HepG2 (cell line): ENCODE results near the gene PATL2. TPM values are rescaled to one million over a fixed set of nuclear protein-coding genes. Genes with fewer than 3 reads are reported as not detected.

ENCODE experiments used
- AKNA ChIP-seq: sonication (generic); formaldehyde crosslinking; IDR thresholded peaks from 2 replicates; pipeline ENCODE4 v1.4.0; 2020; ENCODE audit warnings: missing genetic modification reagents, borderline replicate concordance
- BCL3 ChIP-seq: sonication (generic); formaldehyde crosslinking; IDR thresholded peaks from 2 replicates; pipeline ENCODE4 v1.5.1; 2020; ENCODE audit warnings: mild to moderate bottlenecking, missing genetic modification reagents, moderate library complexity
- CBX5 ChIP-seq: sonication (generic); formaldehyde crosslinking; IDR thresholded peaks from 2 replicates; pipeline ENCODE4 v1.4.0; 2020; ENCODE audit warnings: missing genetic modification reagents, borderline replicate concordance
- GABPA ChIP-seq, 2 experiments: IDR thresholded peaks; 2 replicates each; pipeline ENCODE4 v1.6.1; 2011 to 2016; ENCODE audit warnings: low read depth in 2 of 2, low read length in 1 of 2, missing biosample characterization in 1 of 2, missing genetic modification characterization in 1 of 2
- HOXA7 ChIP-seq: sonication (generic); formaldehyde crosslinking; IDR thresholded peaks from 2 replicates; pipeline ENCODE4 v1.8.1; 2022; ENCODE audit warnings: mild to moderate bottlenecking, missing genetic modification reagents, moderate library complexity
- NFE2L1 ChIP-seq: sonication (generic); formaldehyde crosslinking; IDR thresholded peaks from 2 replicates; pipeline ENCODE4 v1.4.0; 2020; ENCODE audit warnings: missing genetic modification reagents, mild to moderate bottlenecking, borderline replicate concordance
- REL ChIP-seq: sonication (generic); formaldehyde crosslinking; conservative IDR thresholded peaks from 2 replicates; pipeline ENCODE4 v1.8.0; 2022; ENCODE audit warnings: mild to moderate bottlenecking, missing genetic modification reagents, moderate library complexity
- SMARCC2 ChIP-seq: fragments of 450-650 bp; IDR thresholded peaks from 2 replicates; pipeline ENCODE4 v1.6.1; 2017; ENCODE audit warnings: antibody characterized with exemption, mild to moderate bottlenecking
- TMF1 ChIP-seq: sonication (generic); formaldehyde crosslinking; IDR thresholded peaks from 2 replicates; pipeline ENCODE4 v1.8.1; 2022; ENCODE audit warnings: low read depth, missing genetic modification reagents
- WIZ ChIP-seq: sonication (generic); formaldehyde crosslinking; IDR thresholded peaks from 2 replicates; pipeline ENCODE4 v1.5.1; 2020; ENCODE audit warnings: mild to moderate bottlenecking, missing genetic modification reagents
- XRCC5 ChIP-seq: fragments of 200-400 bp; formaldehyde crosslinking; optimal IDR thresholded peaks from 2 replicates; pipeline ENCODE3; 2017; ENCODE audit warnings: mild to moderate bottlenecking, low read length
- ZNF143 ChIP-seq: sonication (generic); formaldehyde crosslinking; IDR thresholded peaks from 2 replicates; pipeline ENCODE4 v1.4.0; 2020; ENCODE audit warnings: missing genetic modification reagents
- ZNF230 ChIP-seq: sonication (generic); formaldehyde crosslinking; IDR thresholded peaks from 2 replicates; pipeline ENCODE4 v1.4.0; 2020; ENCODE audit warnings: mild to moderate bottlenecking, missing genetic modification reagents
- ZNF337 ChIP-seq: sonication (generic); formaldehyde crosslinking; IDR thresholded peaks from 2 replicates; pipeline ENCODE4 v1.5.1; 2020; ENCODE audit warnings: missing genetic modification reagents, low read depth, mild to moderate bottlenecking, borderline replicate concordance
- ZNF556 ChIP-seq: sonication (generic); formaldehyde crosslinking; IDR thresholded peaks from 2 replicates; pipeline ENCODE4 v1.4.0; 2020; ENCODE audit warnings: mild to moderate bottlenecking, missing genetic modification reagents, borderline replicate concordance
- ZNF776 ChIP-seq: sonication (generic); formaldehyde crosslinking; IDR thresholded peaks from 2 replicates; pipeline ENCODE4 v1.4.0; 2020; ENCODE audit warnings: mild to moderate bottlenecking, missing genetic modification reagents
- polyA plus RNA-seq, 8 experiments: library from polyadenylated mRNA; depleted of rRNA in 3 of 8; stranded (reverse) in 7 of 8; unstranded in 1 of 8; fragments of >200 nt; fragmentation: Illumina TruSeq in 4 of 8; extraction: Trizol in 4 of 8; gene quantifications; 2 replicates each; pipeline versions ENCODE4 v1.2.1 to v1.2.3, GENCODE V29; 2011 to 2016; ENCODE audit warnings: low read depth in 4 of 8, missing spikeins in 1 of 8, mixed read lengths in 1 of 8; ENCODE audit not compliant: insufficient read depth in 1 of 8
- total RNA-seq, 5 experiments: library from RNA; depleted of rRNA; stranded (reverse); fragments of >200 nt; fragmentation: Illumina TruSeq; extraction: Trizol; gene quantifications; 2 replicates each; pipeline ENCODE4 v1.2.3, GENCODE V29; 2016; ENCODE audit warnings: low read depth in 1 of 5
- TF ChIP-seq, protein P1 (sequence below): sonication (generic); formaldehyde crosslinking; IDR thresholded peaks from 2 replicates; pipeline ENCODE4 v1.4.0; 2020; ENCODE audit warnings: missing genetic modification reagents, borderline replicate concordance
- TF ChIP-seq, protein P2 (sequence below): IDR thresholded peaks from 2 replicates; pipeline ENCODE4 v1.6.1; 2012; ENCODE audit warnings: low read depth, low read length, improper control_type of control experiment

The PATL2 gene
- total and polyA plus RNA-seq, 2 of the 13 experiments (the other 11 are each of a cell fraction or from before 2014, with no cell fraction given), result 0.15 to 0.53 TPM

DNA sequence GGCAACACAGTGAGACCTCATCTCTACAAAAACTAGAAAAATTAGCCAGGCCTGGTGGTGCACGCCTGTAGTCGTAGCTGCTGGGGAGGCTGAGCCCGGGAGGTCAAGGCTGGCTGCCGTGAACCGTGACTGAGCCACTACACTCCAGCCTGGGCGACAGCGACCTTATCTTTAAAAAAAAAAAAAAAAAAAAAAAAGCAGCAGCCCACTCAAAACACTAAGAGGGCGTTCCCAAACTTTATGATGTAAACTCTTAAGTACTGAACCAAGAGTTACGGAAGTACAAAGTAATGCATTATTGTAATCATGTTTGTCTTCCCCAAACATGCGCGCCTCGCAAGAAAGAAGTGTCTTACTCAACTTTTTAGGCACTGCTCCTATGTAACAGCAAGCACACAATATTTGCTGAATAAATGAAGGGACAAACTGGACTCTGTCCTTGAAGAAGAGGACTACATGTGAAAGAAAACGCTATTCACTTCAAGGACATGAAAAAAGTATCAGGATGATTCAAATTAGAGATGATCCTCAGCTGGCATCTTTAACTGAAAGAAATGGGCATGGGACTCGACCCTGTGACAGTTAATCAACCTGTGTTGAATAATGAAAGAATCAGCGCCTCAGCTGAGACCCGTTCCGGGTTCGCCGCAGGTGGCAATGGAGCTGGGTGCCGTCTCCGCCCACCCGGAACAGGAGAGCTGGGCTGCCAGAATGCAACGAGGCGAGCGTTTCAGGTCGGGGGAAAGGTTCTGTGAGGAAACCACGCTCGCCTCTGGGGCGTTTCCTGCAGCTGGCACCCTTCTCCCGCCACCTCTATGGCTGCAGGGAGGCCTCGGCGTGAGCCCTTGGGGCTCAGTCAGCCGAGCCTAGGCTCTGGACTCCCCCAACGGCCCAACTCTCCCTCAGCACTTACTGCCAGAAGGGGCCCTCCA is 48.4 kb downstream of the PATL2 start (continued):
- TF ChIP-seq ZNF143 (CRISPR knock-in tag), result no peak
- no peak for TF ChIP-seq TMF1
- no peak for TF ChIP-seq ZNF556 (CRISPR knock-in tag)
- no peak for TF ChIP-seq SMARCC2
- TF ChIP-seq AKNA (CRISPR knock-in tag), result no peak
- TF ChIP-seq ZNF776 (CRISPR knock-in tag), result no peak
- TF ChIP-seq CBX5 (CRISPR knock-in tag), result no peak
- no peak for TF ChIP-seq GABPA (IDR thresholded peaks at IDR 0.05; ENCODE audit: low read depth, low read length)
- no peak for TF ChIP-seq GABPA (CRISPR knock-in tag; IDR thresholded peaks at IDR 0.05; ENCODE audit: low read depth)
- TF ChIP-seq, protein P1, sequence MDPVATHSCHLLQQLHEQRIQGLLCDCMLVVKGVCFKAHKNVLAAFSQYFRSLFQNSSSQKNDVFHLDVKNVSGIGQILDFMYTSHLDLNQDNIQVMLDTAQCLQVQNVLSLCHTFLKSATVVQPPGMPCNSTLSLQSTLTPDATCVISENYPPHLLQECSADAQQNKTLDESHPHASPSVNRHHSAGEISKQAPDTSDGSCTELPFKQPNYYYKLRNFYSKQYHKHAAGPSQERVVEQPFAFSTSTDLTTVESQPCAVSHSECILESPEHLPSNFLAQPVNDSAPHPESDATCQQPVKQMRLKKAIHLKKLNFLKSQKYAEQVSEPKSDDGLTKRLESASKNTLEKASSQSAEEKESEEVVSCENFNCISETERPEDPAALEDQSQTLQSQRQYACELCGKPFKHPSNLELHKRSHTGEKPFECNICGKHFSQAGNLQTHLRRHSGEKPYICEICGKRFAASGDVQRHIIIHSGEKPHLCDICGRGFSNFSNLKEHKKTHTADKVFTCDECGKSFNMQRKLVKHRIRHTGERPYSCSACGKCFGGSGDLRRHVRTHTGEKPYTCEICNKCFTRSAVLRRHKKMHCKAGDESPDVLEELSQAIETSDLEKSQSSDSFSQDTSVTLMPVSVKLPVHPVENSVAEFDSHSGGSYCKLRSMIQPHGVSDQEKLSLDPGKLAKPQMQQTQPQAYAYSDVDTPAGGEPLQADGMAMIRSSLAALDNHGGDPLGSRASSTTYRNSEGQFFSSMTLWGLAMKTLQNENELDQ (CRISPR knock-in tag), result no peak
- TF ChIP-seq BCL3 (CRISPR knock-in tag), result no peak
- TF ChIP-seq ZNF230, result no peak; the same call in 1 of the 2 replicates
- TF ChIP-seq XRCC5, result no peak
- TF ChIP-seq HOXA7 (CRISPR knock-in tag), result 0 out of 2 replicates have a peak, but pooled peaks have one; percentile 5
- peak; percentile 46; the same call in 1 of the 2 replicates for TF ChIP-seq ZNF337 (CRISPR knock-in tag)
- TF ChIP-seq, protein P2, sequence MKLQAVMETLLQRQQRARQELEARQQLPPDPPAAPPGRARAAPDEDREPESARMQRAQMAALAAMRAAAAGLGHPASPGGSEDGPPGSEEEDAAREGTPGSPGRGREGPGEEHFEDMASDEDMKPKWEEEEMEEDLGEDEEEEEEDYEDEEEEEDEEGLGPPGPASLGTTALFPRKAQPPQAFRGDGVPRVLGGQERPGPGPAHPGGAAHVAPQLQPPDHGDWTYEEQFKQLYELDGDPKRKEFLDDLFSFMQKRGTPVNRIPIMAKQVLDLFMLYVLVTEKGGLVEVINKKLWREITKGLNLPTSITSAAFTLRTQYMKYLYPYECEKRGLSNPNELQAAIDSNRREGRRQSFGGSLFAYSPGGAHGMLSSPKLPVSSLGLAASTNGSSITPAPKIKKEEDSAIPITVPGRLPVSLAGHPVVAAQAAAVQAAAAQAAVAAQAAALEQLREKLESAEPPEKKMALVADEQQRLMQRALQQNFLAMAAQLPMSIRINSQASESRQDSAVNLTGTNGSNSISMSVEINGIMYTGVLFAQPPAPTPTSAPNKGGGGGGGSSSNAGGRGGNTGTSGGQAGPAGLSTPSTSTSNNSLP, result no peak
- TF ChIP-seq REL, result no peak
- TF ChIP-seq NFE2L1 (CRISPR knock-in tag), result peak; percentile 44; the same call in 1 of the 2 replicates
- peak; percentile 50 for TF ChIP-seq WIZ (CRISPR knock-in tag)
